CD4-positive, alpha-beta T cell treated with Interleukin-15 for 4 hours (primary cell): ENCODE results near the gene MAP4K1.
A peak's percentile ranks its signal among the peaks of the same experiment; 100 is the strongest.

Source experiments
- DNase-seq: peaks from one replicate; pipeline ENCODE4 v3.0.0-alpha.2; 2020; ENCODE audit warnings: low spot score

MAP4K1 gene

DNA sequence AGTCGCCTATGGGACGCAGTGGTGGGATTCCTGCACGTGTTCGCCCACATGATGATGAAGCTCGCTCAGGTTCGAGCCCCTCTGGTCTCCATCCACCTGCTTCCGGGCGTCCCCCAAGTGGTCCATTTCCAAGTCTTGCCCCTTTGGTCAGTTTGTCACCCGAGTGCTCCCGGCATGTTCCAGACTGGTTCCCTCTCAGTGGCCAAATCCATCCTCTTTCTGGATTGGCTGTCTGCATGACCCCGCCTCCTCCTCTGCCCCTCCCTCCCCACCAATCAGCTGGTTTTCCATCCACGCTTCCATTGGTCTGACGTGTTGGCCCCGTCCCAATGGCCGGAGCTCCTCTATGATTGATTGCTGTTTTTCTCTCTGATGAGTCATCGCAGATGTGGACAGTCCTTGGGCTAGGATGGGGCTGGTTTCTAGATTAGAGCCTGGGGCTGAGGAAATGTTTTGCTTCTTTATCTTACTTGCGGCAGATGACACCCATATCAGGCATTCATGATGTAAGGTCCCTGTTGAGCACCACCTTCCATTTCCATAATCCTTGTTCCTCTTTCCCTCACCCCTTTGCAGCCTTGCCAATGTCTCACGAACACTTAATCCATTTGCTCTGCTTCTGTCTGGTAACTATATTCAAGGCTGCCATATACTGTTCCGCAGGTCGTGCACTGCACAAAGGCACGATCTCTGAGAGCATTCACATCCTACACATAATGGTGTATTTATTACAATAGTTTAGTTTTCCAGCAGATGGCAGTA lies 73.8 kb downstream of the MAP4K1 start:
- DNase-seq = no peak

DNA sequence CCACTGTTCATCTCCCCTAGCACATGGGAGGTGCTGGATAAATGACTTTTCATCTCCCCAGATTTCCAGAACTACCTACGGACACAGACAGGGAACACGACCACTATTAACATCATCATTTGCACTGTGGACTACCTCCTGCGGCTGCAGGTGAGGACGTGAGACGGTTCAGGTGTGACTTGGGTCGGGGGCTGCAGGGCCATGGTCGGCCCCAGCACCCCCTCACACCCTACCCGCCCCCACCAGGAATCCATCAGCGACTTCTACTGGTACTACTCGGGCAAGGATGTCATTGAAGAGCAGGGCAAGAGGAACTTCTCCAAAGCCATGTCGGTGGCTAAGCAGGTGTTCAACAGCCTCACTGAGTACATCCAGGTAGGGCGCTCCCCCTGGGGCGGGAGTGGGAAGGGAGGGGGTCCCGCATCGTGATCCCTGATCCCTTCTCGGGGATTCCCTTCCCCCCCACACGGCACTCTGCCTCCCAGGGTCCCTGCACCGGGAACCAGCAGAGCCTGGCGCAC lies 74.4 kb downstream of the MAP4K1 start:
- no peak for DNase-seq

DNA sequence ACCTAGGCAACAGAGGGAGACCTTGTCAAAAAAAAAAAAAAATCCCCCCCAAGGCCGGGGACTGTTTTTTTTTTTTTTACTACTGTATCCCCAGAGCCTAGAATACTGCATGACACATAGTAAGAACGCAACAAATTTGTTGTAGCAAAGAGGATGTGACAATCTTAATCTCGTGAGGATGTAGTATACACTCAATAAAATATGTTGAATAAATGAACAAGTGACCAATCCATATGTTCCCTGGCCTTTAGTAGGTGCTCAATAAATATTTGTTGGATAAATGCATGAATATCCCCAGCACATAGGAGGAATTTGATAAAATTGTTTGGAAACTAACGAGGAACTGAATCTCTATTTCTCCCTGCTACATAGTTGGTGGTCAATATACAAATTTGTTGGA lies 75.7 kb downstream of the MAP4K1 start:
- DNase-seq = no peak

DNA sequence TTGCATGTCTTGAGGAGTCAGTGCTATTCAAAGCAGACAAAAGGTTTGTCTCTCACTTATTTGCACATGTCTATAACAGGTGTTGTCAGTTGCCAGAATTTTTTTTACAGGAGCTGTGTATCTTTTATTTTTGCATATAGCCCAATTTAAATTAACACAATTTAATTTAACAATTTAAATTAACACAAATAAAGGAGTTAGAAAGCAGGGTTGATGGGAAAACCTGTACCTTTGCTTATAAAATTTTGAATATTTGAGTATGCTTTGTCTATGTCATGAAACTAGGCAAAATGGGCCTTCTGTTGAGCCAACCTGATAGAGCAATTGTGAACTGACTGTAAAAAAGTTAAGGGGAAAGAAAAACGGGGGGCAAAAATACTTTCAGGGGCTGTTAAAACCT lies 78.0 kb downstream of the MAP4K1 start:
- no peak for DNase-seq

DNA sequence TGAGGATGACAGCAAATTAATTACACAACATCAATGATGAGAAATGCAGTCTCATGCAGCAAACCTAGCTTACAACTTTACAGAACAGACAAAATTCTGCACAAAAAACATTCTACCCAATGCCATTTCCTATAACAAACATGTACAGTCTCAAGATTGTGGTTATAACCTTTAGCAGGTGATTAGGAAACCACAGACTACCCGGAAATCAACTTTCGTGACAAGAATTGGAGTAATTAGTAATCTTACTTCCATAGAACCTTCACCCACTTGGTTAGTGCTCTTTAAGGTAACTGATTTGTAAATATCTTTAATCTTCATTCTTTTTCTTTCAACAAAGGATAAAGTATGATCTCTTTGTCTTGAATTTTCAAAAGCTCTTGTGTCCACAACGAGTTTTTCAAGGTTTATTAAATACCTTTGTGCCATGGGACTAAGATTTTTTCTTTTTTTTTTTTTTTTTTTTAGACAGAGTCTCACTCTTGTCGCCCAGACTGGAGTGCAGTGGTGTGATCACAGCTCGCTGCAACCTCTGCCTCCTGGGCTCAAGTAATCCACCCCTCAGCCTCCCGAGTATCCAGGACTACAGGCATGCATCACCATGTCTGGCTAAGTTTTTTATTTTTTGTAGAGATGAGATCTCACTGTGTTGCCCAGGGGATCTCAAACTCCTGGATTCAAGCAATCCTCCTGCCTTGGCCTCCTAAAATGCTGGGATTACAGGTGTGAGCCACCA lies 78.8 kb downstream of the MAP4K1 start:
- DNase-seq = peak; percentile 85

DNA sequence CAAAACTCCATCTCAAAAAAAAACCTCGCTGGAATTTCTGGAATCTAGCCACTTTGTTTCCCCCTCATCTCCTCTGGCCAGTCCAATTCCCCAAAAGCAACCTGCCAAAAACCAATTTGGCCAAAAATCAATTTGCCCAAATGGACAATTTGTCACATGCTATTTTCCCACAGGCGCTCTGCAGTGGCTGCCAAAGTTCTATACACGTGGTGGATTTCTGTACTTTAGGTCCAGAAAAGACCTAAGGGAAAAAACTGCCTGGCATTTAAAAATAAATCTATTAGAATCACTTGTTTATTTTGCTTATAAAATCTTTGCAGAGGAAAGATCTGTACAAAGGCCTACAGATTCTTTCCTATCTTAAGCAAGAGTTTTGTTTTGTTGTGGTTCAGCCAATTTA lies 79.4 kb downstream of the MAP4K1 start:
- no peak for DNase-seq
